Measurements from ENCODE around the gene VCPKMT. TPM values are rescaled to one million over a fixed set of nuclear protein-coding genes. Genes with fewer than 3 reads are reported as not detected.

The VCPKMT gene
- total RNA-seq, 1 donor from 2014 or later = 23.5 TPM

- H3F3A ChIP-seq (ENCODE audit: low read depth) = no peaks in the 10 kb centered on the region
- no peaks in the 10 kb centered on the region for H3K9me3 Mint-ChIP-seq
- no peak overlapping the region for H3K4me2 ChIP-seq
- no peaks in the 10 kb centered on the region for H3K9me3 ChIP-seq (ENCODE audit: low read depth)
- no peaks in the 10 kb centered on the region for H3K36me3 Mint-ChIP-seq
- no peaks in the 10 kb centered on the region for H3K27me3 ChIP-seq
- peak overlapping the region; percentile 20 for H3K27ac Mint-ChIP-seq
- H3K27me3 Mint-ChIP-seq (ENCODE audit: insufficient read depth, low read depth) = no peaks in the 10 kb centered on the region
- H3K27ac ChIP-seq = no peak overlapping the region
- no peaks in the 10 kb centered on the region for H4K20me1 ChIP-seq (ENCODE audit: low read depth)
- no peaks in the 10 kb centered on the region for H3K79me2 ChIP-seq (ENCODE audit: low read depth)
- H2AFZ ChIP-seq (replicated peaks) = no peak overlapping the region
- no peaks in the 10 kb centered on the region for H3K36me3 ChIP-seq
- peaks cover 4% of the 10 kb centered on the region for H3K4me1 Mint-ChIP-seq
- no peak overlapping the region for H3K4me3 Mint-ChIP-seq
- no peak for TF ChIP-seq CTCF (IDR thresholded peaks at IDR 0.05)
- no peak for TF ChIP-seq EZH2 (IDR thresholded peaks at IDR 0.05)
- no peak for TF ChIP-seq EZH2phosphoT487 (IDR thresholded peaks at IDR 0.05)
- no peak overlapping the region for H3K4me3 ChIP-seq
- no peak overlapping the region for H3K9ac ChIP-seq
- H3K4me1 ChIP-seq = peaks cover 4% of the 10 kb centered on the region
- DNase-seq (ENCODE audit: low spot score) = no peak
These were observed 31.7 kb downstream of the VCPKMT start for GRCh38 chr14:50084666-50085065.

- H3K9me3 Mint-ChIP-seq = no peaks in the 10 kb centered on the region
- no peak for DNase-seq (ENCODE audit: low spot score)
- no peaks in the 10 kb centered on the region for H3K36me3 Mint-ChIP-seq
- H3K27ac Mint-ChIP-seq = no peak overlapping the region
- peaks cover 4% of the 10 kb centered on the region for H3K4me1 Mint-ChIP-seq
- H3K27me3 Mint-ChIP-seq (ENCODE audit: insufficient read depth, low read depth) = no peaks in the 10 kb centered on the region
- no peak overlapping the region for H3K4me2 ChIP-seq
- H3K4me1 ChIP-seq = peaks cover 4% of the 10 kb centered on the region
- H4K20me1 ChIP-seq (ENCODE audit: low read depth) = no peaks in the 10 kb centered on the region
- no peak for TF ChIP-seq EZH2phosphoT487 (IDR thresholded peaks at IDR 0.05)
- no peak for TF ChIP-seq CTCF (IDR thresholded peaks at IDR 0.05)
- TF ChIP-seq EZH2 (IDR thresholded peaks at IDR 0.05) = no peak
- no peak overlapping the region for H3K4me3 Mint-ChIP-seq
- H2AFZ ChIP-seq (replicated peaks) = no peak overlapping the region
- no peaks in the 10 kb centered on the region for H3F3A ChIP-seq (ENCODE audit: low read depth)
- no peak overlapping the region for H3K27ac ChIP-seq
- H3K9ac ChIP-seq = no peak overlapping the region
- no peaks in the 10 kb centered on the region for H3K79me2 ChIP-seq (ENCODE audit: low read depth)
- H3K27me3 ChIP-seq = no peaks in the 10 kb centered on the region
- H3K9me3 ChIP-seq (ENCODE audit: low read depth) = no peaks in the 10 kb centered on the region
- no peaks in the 10 kb centered on the region for H3K36me3 ChIP-seq
- H3K4me3 ChIP-seq = no peak overlapping the region
These were observed 32.7 kb downstream of the VCPKMT start for GRCh38 chr14:50083467-50084337.

- Histone ChIP-seq H3K4me2 (no peak overlapping the region), H3F3A (ENCODE audit: low read depth) (no peaks in the 10 kb centered on the region), H4K20me1 (ENCODE audit: low read depth) (no peaks in the 10 kb centered on the region), H3K4me3 (no peak overlapping the region), H3K4me1 (peaks cover 4% of the 10 kb centered on the region), H3K27ac (no peak overlapping the region), H3K27me3 (no peaks in the 10 kb centered on the region), H3K9me3 (ENCODE audit: low read depth) (no peaks in the 10 kb centered on the region), H3K79me2 (ENCODE audit: low read depth) (no peaks in the 10 kb centered on the region), H2AFZ (replicated peaks) (peak overlapping the region; percentile 11), H3K36me3 (no peaks in the 10 kb centered on the region), H3K9ac (no peak overlapping the region)
- no peak overlapping the region for H3K27ac Mint-ChIP-seq
- H3K4me1 Mint-ChIP-seq = peaks cover 4% of the 10 kb centered on the region
- TF ChIP-seq EZH2phosphoT487 (IDR thresholded peaks at IDR 0.05) = no peak
- no peaks in the 10 kb centered on the region for H3K27me3 Mint-ChIP-seq (ENCODE audit: insufficient read depth, low read depth)
- H3K4me3 Mint-ChIP-seq = no peak overlapping the region
- no peak for DNase-seq (ENCODE audit: low spot score)
- H3K36me3 Mint-ChIP-seq = no peaks in the 10 kb centered on the region
- H3K9me3 Mint-ChIP-seq = peaks cover under 1% of the 10 kb centered on the region
These were observed 33.4 kb downstream of the VCPKMT start for GRCh38 chr14:50082784-50083466.

Data from neural progenitor cell (in vitro differentiated cells).